ENCODE data around the gene TASOR. TPM values are rescaled to one million over a fixed set of nuclear protein-coding genes. Genes with fewer than 3 reads are reported as not detected.
"Not testable (repeated sequence)": the region's sequence is repeated elsewhere in the genome, so short reads cannot be mapped to it uniquely, and the experiment has no call there.

Gene TASOR
- total RNA-seq, 1 donor from 2014 or later, result 35.0 TPM

DNA sequence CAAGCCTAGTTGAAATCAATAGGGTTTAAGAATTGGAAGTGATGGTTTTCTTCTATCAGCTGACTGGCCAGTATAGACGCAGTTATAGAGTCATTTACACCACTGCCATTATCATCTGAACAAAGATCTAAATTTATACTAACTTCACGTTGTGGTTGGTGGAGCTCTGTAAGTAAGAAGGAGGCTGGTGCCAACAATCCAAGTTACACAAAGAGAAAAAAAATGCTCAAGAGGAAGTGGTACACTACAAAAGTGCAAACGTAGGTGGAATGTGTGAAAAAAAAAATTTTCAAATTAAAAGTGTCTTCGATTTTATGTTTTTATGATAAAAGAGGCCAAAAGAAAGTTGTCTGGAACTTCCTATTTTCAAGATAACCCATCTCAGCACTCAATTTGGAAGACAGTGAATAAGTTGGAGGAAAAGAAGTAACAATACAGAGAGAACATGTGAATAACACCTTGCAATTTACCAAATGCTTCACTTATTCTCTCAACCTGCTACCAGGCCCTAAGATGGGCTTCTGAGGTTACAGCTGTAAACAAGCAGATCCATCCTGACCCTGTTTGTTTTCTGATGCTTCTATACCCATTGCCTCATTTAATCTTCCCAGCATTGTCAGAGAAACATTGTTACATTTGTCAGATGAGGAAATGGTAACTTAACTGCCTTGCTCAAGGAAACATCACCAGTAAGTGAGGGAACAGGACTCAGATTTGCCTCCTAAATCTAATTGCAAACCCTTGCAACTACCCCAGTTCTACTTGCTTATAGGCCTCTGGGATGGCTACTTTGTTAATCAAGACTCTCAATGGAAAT is 12.0 kb upstream of the TASOR start:
- Histone ChIP-seq H3K36me3 (ENCODE audit: control insufficient read depth, insufficient read depth, low read length) (no peaks in the 10 kb centered on the region), H3K27me3 (ENCODE audit: control insufficient read depth, insufficient read depth, low read length) (no peaks in the 10 kb centered on the region), H3K4me3 (ENCODE audit: low read depth, low read length) (no peak overlapping the region)
- TF ChIP-seq, protein P1, sequence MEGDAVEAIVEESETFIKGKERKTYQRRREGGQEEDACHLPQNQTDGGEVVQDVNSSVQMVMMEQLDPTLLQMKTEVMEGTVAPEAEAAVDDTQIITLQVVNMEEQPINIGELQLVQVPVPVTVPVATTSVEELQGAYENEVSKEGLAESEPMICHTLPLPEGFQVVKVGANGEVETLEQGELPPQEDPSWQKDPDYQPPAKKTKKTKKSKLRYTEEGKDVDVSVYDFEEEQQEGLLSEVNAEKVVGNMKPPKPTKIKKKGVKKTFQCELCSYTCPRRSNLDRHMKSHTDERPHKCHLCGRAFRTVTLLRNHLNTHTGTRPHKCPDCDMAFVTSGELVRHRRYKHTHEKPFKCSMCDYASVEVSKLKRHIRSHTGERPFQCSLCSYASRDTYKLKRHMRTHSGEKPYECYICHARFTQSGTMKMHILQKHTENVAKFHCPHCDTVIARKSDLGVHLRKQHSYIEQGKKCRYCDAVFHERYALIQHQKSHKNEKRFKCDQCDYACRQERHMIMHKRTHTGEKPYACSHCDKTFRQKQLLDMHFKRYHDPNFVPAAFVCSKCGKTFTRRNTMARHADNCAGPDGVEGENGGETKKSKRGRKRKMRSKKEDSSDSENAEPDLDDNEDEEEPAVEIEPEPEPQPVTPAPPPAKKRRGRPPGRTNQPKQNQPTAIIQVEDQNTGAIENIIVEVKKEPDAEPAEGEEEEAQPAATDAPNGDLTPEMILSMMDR (IDR thresholded peaks at IDR 0.05; ENCODE audit: insufficient read depth, low read length, poor library complexity, severe bottlenecking), result no peak
- DNase-seq (ENCODE audit: low read depth), result no peak

DNA sequence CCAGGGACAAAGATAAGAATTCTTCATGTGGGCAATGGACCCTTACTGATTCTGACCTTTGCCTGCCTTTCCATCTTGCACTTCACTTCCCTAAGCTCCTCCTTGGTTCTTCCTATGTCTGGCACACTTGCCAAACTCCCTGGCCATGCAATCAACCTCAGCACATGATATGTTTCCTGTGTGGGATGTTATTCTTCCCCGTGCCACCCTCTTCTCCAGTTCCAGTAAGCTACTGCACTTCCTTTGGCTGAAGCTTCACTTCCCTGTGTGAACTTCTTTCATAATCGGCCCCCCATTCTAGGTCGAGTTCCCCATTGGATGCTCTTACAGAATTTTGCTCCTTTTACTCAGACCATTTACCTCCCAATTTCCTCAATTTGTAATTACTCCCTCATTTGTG is 10.7 kb upstream of the TASOR start:
- TF ChIP-seq, protein P1 (IDR thresholded peaks at IDR 0.05; ENCODE audit: insufficient read depth, low read length, poor library complexity, severe bottlenecking), result no peak
- Histone ChIP-seq H3K4me3 (ENCODE audit: low read depth, low read length) (no peak overlapping the region), H3K27me3 (ENCODE audit: control insufficient read depth, insufficient read depth, low read length) (no peaks in the 10 kb centered on the region), H3K36me3 (ENCODE audit: control insufficient read depth, insufficient read depth, low read length) (no peaks in the 10 kb centered on the region)
- no peak for DNase-seq (ENCODE audit: low read depth)

DNA sequence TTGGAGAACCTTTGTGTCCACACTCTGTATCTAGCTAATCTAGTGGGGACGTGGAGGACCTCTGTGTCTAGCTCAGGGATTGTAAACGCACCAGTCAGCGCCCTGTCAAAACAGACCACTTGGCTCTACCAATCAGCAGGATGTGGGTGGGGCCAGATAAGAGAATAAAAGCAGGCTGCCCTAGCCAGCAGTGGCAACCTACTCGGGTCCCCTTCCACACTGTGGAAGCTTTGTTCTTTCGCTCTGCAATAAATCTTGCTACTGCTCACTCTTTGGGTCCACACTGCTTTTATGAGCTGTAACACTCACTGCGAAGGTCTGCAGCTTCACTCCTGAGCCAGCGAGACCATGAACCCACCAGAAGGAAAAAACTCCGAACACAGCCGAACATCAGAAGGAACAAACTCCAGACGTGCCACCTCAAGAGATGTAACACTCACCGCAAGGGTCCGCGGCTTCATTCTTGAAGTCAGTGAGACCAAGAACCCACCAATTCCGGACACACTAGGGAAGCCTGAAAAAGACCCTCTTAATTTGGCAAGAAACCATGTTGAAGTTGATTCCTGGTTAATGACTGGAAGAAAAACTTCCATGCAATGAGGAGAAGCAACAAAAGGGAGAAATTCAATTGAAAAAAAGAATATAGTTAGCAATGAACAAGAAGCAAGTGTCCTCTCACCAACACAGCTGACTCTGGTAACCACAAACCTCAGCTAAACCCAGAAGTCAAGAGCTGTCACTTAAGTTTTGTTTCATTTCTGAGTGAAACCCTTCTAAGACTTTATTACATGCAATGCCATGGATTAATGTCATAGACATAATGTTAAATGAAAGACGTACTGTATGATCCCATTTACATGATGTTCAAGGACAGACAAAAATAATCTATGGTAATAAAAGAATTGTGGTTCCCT is 9.7 kb upstream of the TASOR start:
- H3K36me3 ChIP-seq (ENCODE audit: control insufficient read depth, insufficient read depth, low read length); H3K4me3 ChIP-seq (ENCODE audit: low read depth, low read length); DNase-seq (ENCODE audit: low read depth); H3K27me3 ChIP-seq (ENCODE audit: control insufficient read depth, insufficient read depth, low read length): not testable (repeated sequence)

DNA sequence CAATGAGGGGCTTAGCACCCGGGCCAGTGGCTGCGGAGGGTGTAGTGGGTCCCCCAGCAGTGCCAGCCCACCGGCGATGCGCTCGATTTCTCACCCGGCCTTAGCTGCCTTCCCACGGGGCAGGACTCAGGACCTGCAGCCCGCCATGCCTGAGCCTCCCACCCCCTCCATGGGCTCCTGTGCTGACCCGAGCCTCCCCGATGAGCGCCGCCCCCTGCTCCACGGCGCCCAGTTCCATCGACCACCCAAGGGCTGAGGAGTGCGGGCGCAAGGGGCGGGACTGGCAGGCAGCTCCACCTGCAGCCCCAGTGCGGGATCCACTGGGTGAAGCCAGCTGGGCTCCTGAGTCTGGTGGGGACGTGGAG is 8.9 kb upstream of the TASOR start:
- not testable (repeated sequence) for H3K36me3 ChIP-seq (ENCODE audit: control insufficient read depth, insufficient read depth, low read length); H3K4me3 ChIP-seq (ENCODE audit: low read depth, low read length); H3K27me3 ChIP-seq (ENCODE audit: control insufficient read depth, insufficient read depth, low read length)

DNA sequence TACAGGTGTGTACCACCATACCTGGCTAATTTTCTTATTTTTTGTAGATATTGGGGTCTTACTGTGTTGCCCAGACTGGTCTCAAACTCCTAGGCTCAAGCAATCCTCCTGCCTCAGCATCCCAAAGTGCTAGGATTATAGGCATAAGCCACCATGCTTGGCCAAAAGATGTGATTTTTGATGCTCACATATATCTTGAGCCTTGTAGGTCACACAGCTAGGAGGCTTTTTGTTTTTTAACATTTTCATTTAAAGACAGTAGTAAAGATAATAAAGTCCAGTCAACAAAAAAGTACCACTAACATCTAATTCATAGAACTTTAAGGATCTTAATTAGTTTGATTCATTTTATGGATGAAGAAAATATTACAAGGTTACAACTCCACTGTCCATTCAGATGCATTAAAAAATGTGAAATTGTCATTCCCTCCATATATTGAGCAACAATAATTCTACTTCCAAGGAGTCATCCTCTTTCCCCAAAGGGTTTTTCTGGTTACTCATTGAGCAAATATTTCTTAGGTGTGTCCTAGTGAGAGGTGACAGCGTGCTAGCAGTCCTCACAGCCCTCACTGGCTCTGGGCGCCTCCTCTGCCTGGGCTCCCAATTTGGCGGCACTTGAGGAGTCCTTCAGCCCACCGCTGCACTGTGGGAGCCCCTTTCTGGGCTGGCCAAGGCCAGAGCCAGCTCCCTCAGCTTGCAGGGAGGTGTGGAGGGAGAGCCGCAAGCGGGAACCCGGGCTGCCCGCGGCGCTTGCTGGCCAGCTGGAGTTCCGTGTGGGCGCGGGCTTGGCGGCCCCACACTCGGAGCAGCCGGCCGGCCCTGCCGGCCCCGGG is 8.3 kb upstream of the TASOR start:
- no peak overlapping the region for H3K4me3 ChIP-seq (ENCODE audit: low read depth, low read length)
- H3K36me3 ChIP-seq (ENCODE audit: control insufficient read depth, insufficient read depth, low read length), result no peaks in the 10 kb centered on the region
- H3K27me3 ChIP-seq (ENCODE audit: control insufficient read depth, insufficient read depth, low read length), result no peaks in the 10 kb centered on the region
- no peak for DNase-seq (ENCODE audit: low read depth)
- TF ChIP-seq, protein P1 (IDR thresholded peaks at IDR 0.05; ENCODE audit: insufficient read depth, low read length, poor library complexity, severe bottlenecking), result no peak

More for the DNA sequence above, 8.9 kb upstream of the TASOR start:
- DNase-seq (ENCODE audit: low read depth), result not testable (repeated sequence)

DNA sequence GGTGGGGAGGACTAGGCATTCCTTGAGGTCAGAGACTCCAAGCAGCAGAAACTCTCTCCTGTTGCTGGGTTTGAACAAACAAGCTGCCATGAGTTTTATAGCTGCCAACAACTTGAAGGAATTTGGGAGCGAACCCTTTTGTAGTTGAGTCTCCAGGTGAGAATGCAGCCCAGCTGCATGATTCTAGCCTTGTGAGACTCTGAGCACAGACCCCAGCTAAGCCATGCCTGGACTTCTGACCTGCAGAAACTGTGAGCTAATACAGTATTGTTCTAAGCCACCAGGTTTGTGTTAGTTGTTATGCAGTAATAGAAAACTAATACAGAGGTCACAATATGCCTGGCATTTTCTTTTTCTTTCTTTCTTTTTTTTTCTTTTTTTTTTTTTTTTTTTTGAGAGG is 6.2 kb upstream of the TASOR start:
- H3K36me3 ChIP-seq (ENCODE audit: control insufficient read depth, insufficient read depth, low read length), result no peaks in the 10 kb centered on the region
- H3K4me3 ChIP-seq (ENCODE audit: low read depth, low read length), result no peak overlapping the region
- DNase-seq (ENCODE audit: low read depth), result no peak
- H3K27me3 ChIP-seq (ENCODE audit: control insufficient read depth, insufficient read depth, low read length), result no peaks in the 10 kb centered on the region
- TF ChIP-seq, protein P1 (IDR thresholded peaks at IDR 0.05; ENCODE audit: insufficient read depth, low read length, poor library complexity, severe bottlenecking), result no peak
